HG03039 (cell line): ENCODE data around the gene ARRB2.

Experiments
- ATAC-seq: cut with Tn5 transposase; IDR thresholded peaks from one replicate; pipeline ENCODE4 v1.9.1; 2021; ENCODE audit warnings: mild to moderate bottlenecking, moderate library complexity; ENCODE audit not compliant: unreplicated experiment

Gene ARRB2

DNA sequence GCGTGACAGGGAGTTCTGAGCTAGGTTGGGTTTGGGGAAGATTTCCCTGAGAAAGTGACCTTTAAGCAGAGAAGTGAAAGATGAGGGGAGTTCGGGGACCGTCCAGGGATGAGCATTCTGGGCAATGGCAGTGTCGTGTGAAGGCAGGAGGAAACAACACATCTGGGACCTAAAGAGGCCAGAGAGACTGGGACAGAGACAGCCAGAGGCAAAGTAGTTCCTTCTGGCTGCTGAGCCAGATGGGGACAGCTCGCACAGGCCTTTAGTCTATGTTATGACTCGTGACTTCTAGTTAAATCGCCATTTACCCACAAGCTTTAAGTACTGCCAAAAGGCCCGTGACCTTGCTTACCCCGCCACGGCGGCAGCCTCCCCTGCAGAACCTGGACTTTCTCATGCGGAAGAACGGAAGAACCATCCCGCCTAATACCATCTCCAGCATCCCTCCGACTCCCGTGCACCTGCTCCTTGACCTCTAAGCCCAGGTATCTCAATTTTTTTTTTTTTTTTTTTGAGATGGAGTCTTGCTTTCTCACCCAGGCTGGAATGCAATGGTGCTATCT, 12.3 kb downstream of the ARRB2 start:
- ATAC-seq: no peak

- no peak for ATAC-seq
Measured at GRCh38 chr17:4724650-4725049, 14.2 kb downstream of the ARRB2 start.

DNA sequence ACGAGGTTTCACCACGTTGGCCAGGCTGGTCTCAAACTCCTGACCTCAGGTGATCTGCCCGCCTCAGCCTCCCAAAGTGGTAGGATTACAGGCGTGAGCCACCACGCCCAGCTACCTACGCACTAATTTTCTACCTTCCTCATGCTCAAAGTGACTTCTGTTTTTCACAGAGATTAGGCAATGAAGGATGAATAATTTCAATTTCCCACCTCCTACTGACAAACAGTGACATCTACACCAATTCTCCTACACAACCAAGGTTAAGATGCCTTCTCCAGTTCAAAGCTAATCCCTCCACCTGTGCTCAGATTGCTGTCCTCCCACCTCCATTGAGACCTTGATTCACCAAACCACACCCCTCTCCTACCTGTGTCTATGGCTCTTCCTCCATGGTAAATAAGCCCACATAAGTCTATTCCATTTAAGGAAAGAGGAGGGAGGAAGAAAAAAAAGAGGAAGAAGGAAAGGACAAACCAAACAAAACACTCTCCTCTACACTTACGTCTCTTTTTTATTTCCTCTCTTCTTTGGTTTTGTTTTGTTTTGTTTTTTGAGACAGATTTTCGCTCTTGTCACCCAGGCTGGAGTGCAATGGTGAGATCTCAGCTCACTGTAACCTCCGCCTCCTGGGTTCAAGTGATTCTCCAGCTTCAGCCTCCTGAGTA, 15.3 kb downstream of the ARRB2 start:
- no peak for ATAC-seq

DNA sequence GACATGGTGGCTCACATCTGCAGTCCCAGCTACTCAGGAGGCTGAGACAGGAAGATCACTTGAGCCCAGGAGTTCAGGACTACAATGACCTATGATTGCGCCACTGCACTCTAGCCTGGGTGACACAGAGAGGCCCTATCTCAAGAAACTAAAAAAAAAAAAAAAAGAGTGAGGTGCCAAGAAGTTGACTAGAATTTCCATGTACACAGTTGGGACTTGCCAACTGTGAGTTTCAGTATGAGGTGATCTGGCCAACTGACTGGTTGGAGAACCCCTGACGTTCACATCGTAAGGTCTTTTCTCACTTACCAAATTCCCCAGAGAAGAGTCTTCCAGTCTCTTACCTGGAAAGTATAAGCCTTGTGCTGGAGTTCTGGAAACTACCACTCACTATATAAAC, 17.7 kb downstream of the ARRB2 start:
- ATAC-seq: no peak

DNA sequence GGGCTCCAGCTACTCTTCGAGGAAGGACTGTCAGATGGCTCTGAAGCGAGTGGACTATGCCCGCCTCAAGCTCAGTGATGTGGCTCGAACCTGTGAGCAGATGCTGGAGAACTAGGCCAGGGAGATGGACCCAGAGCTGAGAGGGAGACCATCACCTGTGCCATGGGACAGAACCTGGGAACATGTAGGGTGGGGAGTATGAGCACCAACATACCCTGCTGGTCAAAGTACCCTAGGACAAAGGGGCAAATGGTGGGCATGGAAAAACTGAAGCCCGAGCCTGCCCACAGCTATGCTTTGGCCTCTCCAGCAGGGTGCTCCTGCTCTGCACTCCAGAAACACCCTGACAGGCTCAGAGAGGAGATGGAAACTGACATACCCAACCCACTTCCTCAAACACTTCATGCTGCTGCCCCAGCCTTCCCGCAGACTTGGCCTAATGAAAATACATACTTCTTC, 22.7 kb downstream of the ARRB2 start:
- no peak for ATAC-seq

GRCh38 chr17:4734857-4735475, 24.5 kb downstream of the ARRB2 start:
- ATAC-seq: no peak

DNA sequence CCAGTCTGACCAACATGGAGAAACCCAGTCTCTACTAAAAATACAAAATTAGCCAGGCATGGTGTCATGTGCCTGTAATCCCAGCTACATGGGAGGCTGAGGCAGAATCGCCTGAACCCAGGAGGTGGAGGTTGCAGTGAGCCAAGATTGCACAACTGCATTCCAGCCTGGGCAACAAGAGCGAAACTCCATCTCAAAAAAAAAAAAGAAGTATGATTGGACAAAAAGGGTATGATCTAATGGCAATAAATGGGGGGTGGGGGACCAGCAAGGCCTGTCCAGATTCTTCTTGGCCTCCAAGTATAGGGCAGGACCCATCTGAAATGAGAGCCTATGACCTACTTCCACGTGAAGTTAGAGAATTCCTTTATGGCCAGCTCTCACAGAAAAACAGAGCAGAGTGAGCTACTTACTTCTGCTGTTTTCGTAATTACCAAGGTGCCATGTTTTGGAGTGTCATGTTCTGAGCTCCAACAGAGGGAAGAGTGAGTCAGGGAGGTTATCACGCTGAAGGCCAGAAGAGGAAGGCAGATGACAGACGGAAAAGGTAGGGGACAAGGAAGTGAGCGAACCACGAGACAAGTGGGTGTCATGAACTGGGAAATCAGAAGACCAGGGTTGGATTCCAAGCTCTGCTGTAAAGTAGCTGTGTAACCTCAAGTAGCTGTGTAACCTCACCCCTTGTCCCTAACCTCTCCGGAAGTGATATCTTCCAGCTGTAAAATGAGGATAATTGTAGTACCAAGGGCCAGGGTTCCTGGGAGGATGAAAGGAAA, 25.6 kb downstream of the ARRB2 start:
- no peak for ATAC-seq

DNA sequence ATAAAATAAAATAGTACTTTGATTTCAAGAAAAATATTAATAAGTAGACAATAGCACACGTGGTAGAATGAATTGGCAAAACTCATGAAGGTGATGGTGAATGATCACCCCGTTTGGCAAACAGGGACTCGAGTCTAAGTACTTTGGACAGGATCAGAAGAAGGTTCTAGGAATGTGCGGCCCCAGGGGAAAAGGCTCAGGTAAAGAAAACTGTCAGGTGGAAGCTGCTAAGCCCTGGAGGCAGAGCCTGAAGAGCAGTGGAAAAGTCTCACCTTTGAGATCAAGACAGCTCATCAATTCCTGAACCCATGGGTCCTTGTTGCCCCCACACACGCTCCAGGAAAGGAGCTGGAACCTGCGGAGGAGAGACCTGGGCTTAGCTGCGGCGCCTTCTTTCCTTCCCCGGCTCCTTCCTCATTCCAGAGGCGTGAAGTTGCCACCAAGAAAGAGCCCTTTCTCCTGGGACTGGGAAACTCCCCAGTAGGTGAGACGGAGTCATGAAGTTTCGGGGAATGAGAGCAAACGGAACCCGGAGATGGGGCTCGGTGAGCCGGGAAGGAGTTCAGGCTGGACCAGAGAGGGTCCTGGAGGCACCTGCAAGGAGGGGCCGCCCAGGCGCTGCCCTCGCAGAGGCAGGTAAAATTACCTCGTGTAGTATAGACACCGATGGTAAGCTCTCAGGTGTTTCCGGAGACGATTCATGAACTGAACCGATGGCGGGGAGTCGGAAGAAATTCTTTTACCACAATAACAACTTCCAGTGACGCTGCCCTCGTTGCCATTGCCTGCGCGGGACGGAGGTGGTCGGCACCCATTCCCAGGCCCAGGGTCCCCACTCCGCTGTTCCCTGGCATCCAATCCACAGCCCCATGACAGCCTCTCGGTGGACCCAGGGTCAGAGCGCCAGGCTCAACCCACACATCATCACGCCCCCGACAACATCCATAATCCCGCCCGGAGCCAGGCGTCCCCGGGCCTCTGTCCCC, 28.0 kb downstream of the ARRB2 start:
- ATAC-seq: no peak

- ATAC-seq: no peak
Measured at GRCh38 chr17:4739122-4740024, 28.9 kb downstream of the ARRB2 start, which contains the start of the genes CXCL16 and ZMYND15. TSS of gene CXCL16 (minus strand) at chr17:4739928. CDS start at chr17:4739339, 589 bp downstream. TSS of gene ZMYND15 (plus strand) at chr17:4739833. CDS start at chr17:4740549, 716 bp downstream.

DNA sequence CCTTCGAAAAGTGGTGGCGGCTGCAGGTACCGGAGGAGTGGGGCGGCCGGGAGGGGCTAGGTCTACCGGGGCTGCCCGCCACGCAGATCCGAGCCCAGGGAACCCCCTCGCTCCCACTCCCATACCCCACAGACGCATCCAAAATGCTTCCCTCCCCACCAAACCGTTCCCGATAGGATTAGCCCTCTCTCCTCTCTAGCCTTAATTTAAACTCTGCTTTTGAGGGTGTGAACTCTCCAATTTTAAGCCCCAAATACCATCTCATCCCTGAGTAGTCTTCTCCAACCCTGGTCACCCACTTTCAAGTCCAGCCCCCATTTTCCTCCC, 29.6 kb downstream of the ARRB2 start:
- ATAC-seq: no peak

DNA sequence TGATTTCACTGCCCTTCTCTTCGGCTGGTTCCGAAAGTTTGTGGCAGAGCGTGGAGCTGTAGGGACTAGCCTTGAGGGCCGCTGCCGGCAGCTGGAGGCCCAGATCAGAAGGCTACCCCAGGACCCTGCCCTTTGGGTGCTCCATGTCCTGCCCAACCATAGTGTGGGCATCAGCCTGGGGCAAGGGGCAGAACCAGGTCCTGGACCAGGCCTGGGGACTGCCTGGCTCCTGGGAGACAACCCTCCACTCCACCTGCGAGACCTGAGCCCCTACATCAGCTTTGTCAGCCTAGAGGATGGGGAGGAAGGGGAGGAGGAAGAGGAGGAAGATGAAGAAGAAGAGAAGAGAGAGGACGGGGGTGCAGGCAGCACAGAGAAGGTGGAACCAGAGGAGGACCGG, 30.2 kb downstream of the ARRB2 start:
- no peak for ATAC-seq

GRCh38 chr17:4741544-4741943, 31.1 kb downstream of the ARRB2 start:
- ATAC-seq: no peak

- no peak for ATAC-seq
Measured at GRCh38 chr17:4742133-4742532, 31.7 kb downstream of the ARRB2 start.

GRCh38 chr17:4742629-4743028, 32.2 kb downstream of the ARRB2 start:
- no peak for ATAC-seq

DNA sequence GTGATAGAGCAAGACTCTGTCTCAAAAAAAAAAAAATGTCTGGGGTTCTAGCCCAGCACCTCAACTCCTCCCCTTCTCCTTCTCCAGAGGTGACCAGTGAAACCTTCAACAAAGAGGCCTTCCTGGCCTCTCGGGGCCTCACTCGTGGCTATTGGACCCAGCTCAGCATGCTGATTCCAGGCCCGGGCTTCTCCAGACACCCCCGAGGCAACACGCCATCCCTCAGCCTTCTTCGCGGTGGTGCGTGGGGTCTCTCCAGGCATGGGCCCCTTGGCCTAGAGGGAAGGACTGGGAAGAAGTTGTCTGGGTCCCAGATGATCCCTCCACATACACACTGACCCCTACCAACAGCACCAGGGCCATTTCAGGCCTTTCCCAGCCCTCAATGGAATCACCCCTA, 32.8 kb downstream of the ARRB2 start:
- no peak for ATAC-seq

- ATAC-seq: no peak
Measured at GRCh38 chr17:4743898-4744297, 33.5 kb downstream of the ARRB2 start.

GRCh38 chr17:4744999-4745969, 34.9 kb downstream of the ARRB2 start:
- no peak for ATAC-seq

GRCh38 chr17:4747847-4748246, 37.4 kb downstream of the ARRB2 start:
- no peak for ATAC-seq
